GM12892 (cell line): ENCODE data around the gene PCSK1. TPM values are rescaled to one million over a fixed set of nuclear protein-coding genes. Genes with fewer than 3 reads are reported as not detected.

ENCODE experiments used
- DNase-seq: peaks from one replicate; pipeline ENCODE4 v3.0.0; 2011; ENCODE audit not compliant: insufficient read length
- FAIRE-seq: peaks from 2 replicates; lab custom pipeline; 2011; peaks lifted over from hg19 to GRCh38; lab: Jason Lieb, UNC
- POLR2A ChIP-seq: IDR thresholded peaks from 2 replicates; pipeline ENCODE4 v1.6.1; 2011; ENCODE audit warnings: low read depth, low read length, control low read depth
- POLR2AphosphoS5 ChIP-seq: IDR thresholded peaks from 2 replicates; pipeline ENCODE4 v1.6.1; 2011; ENCODE audit warnings: low read depth, low read length, control low read depth
- TAF1 ChIP-seq: IDR thresholded peaks from 2 replicates; pipeline ENCODE4 v1.6.1; 2011; ENCODE audit warnings: low read depth, mild to moderate bottlenecking, control low read depth, low read length, borderline replicate concordance
- polyA plus RNA-seq: library from polyadenylated mRNA; unstranded; fragments of >200 nt; gene quantifications from one replicate; pipeline ENCODE4 v1.2.1, GENCODE V29; 2012; ENCODE audit warnings: missing spikeins, inconsistent platforms; ENCODE audit not compliant: missing spikeins

The PCSK1 gene
- polyA plus RNA-seq = not detected

GRCh38 chr5:96433066-96433447 lies at the start of gene PCSK1:
PCSK1 (minus strand) TSS chr5:96433248; CDS start chr5:96433042, 206 bp downstream.
- FAIRE-seq (no peak), DNase-seq (no peak)
- TF ChIP-seq POLR2A (no peak), TAF1 (no peak), POLR2AphosphoS5 (no peak)

- no peak for DNase-seq
- FAIRE-seq = no peak
- TF ChIP-seq POLR2A (no peak), TAF1 (no peak), POLR2AphosphoS5 (no peak)
Observed at GRCh38 chr5:96481867-96482266, 48.8 kb upstream of the PCSK1 start.

- FAIRE-seq (no peak), DNase-seq (no peak)
- no peak for TF ChIP-seq POLR2AphosphoS5
- TF ChIP-seq POLR2A = no peak
- TF ChIP-seq TAF1 = no peak
Observed at GRCh38 chr5:96481009-96481786, 48.1 kb upstream of the PCSK1 start.

- FAIRE-seq (no peak), DNase-seq (no peak)
- TF ChIP-seq TAF1 = no peak
- TF ChIP-seq POLR2AphosphoS5 = no peak
- TF ChIP-seq POLR2A = no peak
Observed at GRCh38 chr5:96478983-96479382, 45.9 kb upstream of the PCSK1 start.

- no peak for FAIRE-seq
- TF ChIP-seq POLR2AphosphoS5 = no peak
- TF ChIP-seq TAF1 = no peak
- no peak for TF ChIP-seq POLR2A
- DNase-seq = no peak
Observed at GRCh38 chr5:96476654-96477053, 43.6 kb upstream of the PCSK1 start.

- TF ChIP-seq TAF1 (no peak), POLR2A (no peak), POLR2AphosphoS5 (no peak)
- DNase-seq = no peak
- FAIRE-seq = no peak
Observed at GRCh38 chr5:96474073-96474472, 41.0 kb upstream of the PCSK1 start.

- DNase-seq (no peak), FAIRE-seq (no peak)
- no peak for TF ChIP-seq POLR2A
- no peak for TF ChIP-seq POLR2AphosphoS5
- no peak for TF ChIP-seq TAF1
Observed at GRCh38 chr5:96473155-96473554, 40.1 kb upstream of the PCSK1 start.

GRCh38 chr5:96470785-96471184 lies 37.7 kb upstream of the PCSK1 start:
- no peak for TF ChIP-seq POLR2A
- no peak for TF ChIP-seq POLR2AphosphoS5
- TF ChIP-seq TAF1 = no peak
- no peak for DNase-seq

GRCh38 chr5:96468956-96469355 lies 35.9 kb upstream of the PCSK1 start:
- FAIRE-seq = no peak
- no peak for DNase-seq
- TF ChIP-seq POLR2AphosphoS5 (no peak), TAF1 (no peak), POLR2A (no peak)

More at GRCh38 chr5:96470785-96471184, 37.7 kb upstream of the PCSK1 start:
- FAIRE-seq = no peak

GRCh38 chr5:96463091-96463490 lies 30.0 kb upstream of the PCSK1 start:
- FAIRE-seq = no peak
- no peak for DNase-seq
- TF ChIP-seq TAF1 (no peak), POLR2A (no peak), POLR2AphosphoS5 (no peak)

GRCh38 chr5:96459313-96460121 lies 26.5 kb upstream of the PCSK1 start:
- DNase-seq = no peak
- TF ChIP-seq POLR2AphosphoS5 = no peak
- TF ChIP-seq POLR2A = no peak
- no peak for TF ChIP-seq TAF1
- no peak for FAIRE-seq
